Measurements from ENCODE around the gene CMTM1.

GRCh38 chr16:66560107-66560506 lies 6.1 kb upstream of the CMTM1 start:
- no peak for TF ChIP-seq CTCF (IDR thresholded peaks at IDR 0.05)
- TF ChIP-seq ZFX (IDR thresholded peaks at IDR 0.05; ENCODE audit: borderline replicate concordance) = no peak
